ENCODE results near the gene LDLRAD4.
A peak's percentile ranks its signal among the peaks of the same experiment; 100 is the strongest.

LDLRAD4 gene

DNA sequence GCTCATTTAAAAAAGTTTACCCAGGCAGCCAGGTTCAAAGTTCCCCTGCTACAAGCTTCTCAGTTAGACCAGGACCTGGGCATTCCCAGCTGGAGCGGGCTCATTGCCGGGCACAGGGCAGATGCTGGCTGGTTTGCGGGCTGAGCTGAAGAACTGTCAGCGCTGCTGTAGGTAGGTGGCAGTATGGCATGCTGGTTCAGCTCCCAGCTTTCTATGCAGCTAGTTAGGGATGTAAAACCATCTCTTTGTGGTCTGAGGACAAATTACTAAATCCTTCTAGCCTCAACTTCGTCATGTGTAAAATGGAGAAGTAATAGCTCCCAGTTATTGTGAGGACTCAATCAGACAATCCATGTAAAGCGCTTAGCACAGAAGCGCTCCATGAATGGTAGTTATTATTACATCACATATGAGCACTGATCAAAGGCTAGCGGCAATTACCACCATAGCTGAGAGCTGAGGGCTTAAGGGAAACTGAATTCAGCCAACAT, 2.4 kb upstream of the LDLRAD4 start:
- FAIRE-seq, result no peak
- no peak for TF ChIP-seq POLR2A (IDR thresholded peaks at IDR 0.05; ENCODE audit: low read depth, low read length)
- DNase-seq (ENCODE audit: insufficient read length, low spot score), result peak; percentile 51

- FAIRE-seq (no peak), DNase-seq (ENCODE audit: insufficient read length, low spot score) (no peak)
- no peak for TF ChIP-seq POLR2A (IDR thresholded peaks at IDR 0.05; ENCODE audit: low read depth, low read length)
These were observed 1.7 kb upstream of the LDLRAD4 start for GRCh38 chr18:13216711-13217465.

DNA sequence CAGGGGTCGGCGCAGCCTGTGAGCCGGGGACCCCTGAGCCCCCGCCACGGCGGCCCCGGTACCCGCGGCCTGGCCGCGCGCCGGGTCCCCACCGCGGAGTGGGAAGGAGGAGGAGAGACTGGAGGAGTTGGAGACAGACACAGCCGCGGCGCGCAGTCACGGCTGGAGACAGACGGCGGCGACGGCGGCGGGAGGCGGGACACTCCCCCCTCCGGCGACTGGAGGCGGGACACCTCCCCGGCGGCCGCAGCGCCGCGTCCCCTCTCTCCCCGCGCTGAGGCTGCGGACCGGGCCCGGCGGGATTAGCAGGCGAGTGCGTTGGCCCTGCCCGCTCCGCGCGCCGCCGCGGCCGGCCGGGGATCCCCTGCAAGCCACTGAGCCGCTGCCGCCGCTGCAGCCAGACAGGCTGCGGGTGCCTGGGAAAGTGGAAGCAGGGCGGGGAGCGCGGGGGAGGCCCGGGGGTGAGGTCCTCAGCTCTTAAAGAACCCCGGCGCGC, 1.0 kb upstream of the LDLRAD4 start:
- DNase-seq (ENCODE audit: insufficient read length, low spot score) (peak; percentile 23), FAIRE-seq (no peak)
- TF ChIP-seq POLR2A (IDR thresholded peaks at IDR 0.05; ENCODE audit: low read depth, low read length), result no peak; the same call in 1 of the 2 replicates

GRCh38 chr18:13217971-13218367, 591 bp upstream of the LDLRAD4 start:
- no peak for TF ChIP-seq POLR2A (IDR thresholded peaks at IDR 0.05; ENCODE audit: low read depth, low read length)
- DNase-seq (ENCODE audit: insufficient read length, low spot score) (no peak), FAIRE-seq (no peak)

- DNase-seq (ENCODE audit: insufficient read length, low spot score) (no peak), FAIRE-seq (no peak)
- TF ChIP-seq POLR2A (IDR thresholded peaks at IDR 0.05; ENCODE audit: low read depth, low read length), result no peak
These were observed 437 bp downstream of the LDLRAD4 start for GRCh38 chr18:13218997-13219396.

DNA sequence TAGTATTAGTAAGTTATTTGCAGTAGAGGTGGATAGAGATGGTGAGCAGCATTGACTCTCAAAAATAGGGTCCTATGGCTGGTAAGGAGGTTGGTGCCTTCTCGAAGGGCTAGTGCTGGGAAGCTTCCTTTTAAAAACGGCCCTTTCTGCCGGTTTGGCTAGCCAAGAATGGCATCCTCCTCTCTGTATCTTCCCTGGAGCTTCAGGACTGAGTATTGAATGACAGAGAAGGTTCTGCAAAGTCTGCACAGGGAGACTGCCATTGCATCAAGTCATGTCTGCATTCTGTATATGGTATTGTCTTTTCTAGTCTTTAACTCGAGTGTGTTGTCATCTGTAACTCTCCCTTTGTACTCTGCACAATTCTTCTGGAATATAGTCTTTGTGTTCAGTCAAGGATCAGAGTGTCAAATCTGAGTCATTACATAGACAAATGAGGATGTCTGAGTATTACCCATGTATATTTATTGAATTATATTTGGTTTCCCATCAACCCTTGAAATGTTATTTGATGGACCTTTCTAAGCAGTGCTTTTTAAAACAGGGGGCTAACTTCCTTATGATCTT, 1.1 kb downstream of the LDLRAD4 start:
- no peak for DNase-seq (ENCODE audit: insufficient read length, low spot score)
- TF ChIP-seq POLR2A (IDR thresholded peaks at IDR 0.05; ENCODE audit: low read depth, low read length), result no peak
- FAIRE-seq, result no peak

GRCh38 chr18:13220361-13220991, 1.9 kb downstream of the LDLRAD4 start:
- DNase-seq (ENCODE audit: insufficient read length, low spot score) (no peak), FAIRE-seq (no peak)
- TF ChIP-seq POLR2A (IDR thresholded peaks at IDR 0.05; ENCODE audit: low read depth, low read length), result no peak

DNA sequence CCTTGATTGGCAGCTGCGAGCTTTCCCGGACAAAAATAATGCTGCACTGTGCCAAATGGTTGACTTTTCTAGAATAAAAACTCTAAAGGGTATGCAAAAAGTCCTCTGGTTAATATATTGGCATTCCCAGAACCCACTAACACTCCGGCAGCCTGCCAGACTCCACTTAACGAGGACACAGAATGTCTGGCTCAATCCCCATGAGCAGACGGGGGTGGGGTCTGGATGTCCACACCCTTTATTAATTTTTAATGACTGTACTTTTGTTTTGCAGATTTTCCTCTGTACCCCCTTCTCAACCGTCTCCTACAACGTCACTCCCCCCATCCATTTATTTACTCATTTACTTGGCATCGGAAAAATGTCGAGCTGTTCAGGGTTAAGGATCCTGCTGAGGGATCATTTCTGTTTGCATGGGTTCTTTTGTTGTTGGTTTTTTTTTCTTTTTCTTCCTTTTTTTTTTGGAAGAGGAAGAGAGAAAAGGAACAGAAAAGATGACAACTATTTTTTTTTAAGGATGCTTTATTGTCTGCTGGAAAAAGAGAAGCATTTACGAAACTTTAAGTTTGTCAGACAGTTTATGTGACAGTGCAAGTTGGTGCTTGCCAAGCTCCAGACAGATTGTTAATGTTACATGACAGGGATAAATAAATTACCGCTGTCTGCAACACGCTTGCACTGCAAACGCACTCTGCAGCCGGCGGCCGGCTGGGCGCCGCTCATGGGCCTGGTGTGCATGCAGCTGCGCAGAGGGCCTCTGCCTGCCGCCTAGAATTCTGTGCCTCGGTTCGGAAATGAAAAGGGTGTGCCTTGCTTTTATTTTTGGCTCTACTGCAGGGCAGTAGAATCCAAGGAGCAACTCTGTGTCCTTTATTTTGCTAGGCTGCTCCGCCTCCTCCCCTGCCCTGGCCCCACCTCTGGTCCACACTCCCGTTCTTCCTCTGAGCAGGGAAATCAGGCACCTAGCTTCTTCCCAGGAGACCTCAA, 3.6 kb downstream of the LDLRAD4 start:
- DNase-seq (ENCODE audit: insufficient read length, low spot score) (no peak), FAIRE-seq (no peak)
- TF ChIP-seq POLR2A (IDR thresholded peaks at IDR 0.05; ENCODE audit: low read depth, low read length), result no peak

DNA sequence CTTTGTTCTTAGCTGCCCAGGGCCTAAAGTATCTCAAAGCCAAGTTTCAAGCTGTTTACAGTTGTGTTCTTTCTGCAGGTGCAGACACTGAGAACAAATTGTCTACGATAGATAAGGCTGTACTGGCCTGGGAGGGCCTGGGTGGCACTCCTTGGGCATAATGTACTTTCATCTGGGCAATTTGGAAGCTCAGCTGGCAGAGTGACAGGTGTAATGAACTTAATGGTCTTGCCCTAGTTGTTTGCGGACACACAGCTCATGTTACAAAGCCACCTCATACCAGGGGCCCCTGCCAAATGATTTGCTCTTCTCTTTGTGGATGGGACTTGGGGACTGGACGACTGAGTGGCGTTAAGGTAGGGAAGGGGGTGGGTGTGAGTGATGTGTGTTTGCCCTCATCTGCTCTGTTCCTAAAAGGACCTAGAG, 4.3 kb downstream of the LDLRAD4 start:
- TF ChIP-seq POLR2A (IDR thresholded peaks at IDR 0.05; ENCODE audit: low read depth, low read length), result no peak
- FAIRE-seq, result no peak
- DNase-seq (ENCODE audit: insufficient read length, low spot score), result no peak

DNA sequence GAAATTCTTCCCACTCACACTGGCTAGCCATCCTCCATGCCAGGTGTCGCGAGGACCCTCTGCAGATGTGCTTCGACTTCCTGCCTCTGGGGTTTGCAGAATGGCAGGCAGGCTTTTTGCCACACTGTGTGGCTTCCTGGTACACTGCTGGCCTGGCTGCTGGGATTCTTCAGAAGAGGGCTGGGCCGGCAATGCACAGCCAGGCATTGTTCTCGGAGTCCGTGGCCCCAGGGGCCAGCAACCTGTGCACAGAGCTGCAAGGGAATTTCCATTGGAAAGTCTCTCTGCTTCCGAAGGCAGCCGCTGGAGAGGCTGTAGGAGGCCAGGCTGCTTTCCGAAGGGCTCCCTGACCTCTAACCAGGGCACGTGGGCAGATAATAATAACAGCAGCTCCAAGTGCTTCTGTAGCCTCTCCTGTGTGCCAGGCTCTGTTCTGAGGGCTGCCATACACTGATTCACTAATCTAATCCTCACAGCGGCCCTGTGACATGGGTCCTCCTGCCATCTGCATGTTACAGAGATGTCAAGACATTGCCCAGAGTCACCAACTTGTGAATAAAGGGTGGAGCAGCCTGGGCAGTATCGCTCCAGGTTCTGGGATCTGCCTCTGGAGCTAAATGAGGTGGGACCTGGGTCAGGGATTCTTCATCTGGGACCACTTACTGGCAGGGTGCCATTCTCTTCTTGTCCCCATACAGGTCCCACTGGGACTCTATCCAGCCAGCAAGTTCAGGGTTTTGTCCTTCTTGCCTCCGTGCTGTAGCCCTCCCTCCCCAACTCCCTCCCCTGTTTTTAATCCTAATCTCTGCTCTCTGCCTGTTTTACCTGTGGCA, 5.0 kb downstream of the LDLRAD4 start:
- TF ChIP-seq POLR2A (IDR thresholded peaks at IDR 0.05; ENCODE audit: low read depth, low read length), result no peak
- DNase-seq (ENCODE audit: insufficient read length, low spot score) (no peak), FAIRE-seq (no peak)

DNA sequence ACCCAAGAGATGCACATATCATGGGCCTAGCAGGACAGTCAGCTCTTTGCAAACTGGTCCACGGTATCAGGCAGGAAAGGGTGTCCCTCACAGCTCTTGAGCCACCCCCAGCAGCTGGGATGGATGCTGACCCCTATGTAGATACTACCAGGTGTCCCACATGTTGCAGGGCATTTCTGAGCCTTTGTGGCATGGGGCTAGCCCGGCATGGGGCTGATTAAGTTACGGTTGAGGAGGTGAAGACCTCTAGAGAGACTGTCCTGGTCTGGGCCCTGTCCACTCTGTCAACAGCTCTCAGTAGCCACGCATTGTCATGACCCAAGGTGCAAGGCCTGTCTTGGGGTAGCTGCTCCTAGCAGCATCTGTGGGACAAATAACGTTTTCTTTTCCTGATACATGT, 6.7 kb downstream of the LDLRAD4 start:
- no peak for FAIRE-seq
- no peak for TF ChIP-seq POLR2A (IDR thresholded peaks at IDR 0.05; ENCODE audit: low read depth, low read length)
- DNase-seq (ENCODE audit: insufficient read length, low spot score), result no peak

DNA sequence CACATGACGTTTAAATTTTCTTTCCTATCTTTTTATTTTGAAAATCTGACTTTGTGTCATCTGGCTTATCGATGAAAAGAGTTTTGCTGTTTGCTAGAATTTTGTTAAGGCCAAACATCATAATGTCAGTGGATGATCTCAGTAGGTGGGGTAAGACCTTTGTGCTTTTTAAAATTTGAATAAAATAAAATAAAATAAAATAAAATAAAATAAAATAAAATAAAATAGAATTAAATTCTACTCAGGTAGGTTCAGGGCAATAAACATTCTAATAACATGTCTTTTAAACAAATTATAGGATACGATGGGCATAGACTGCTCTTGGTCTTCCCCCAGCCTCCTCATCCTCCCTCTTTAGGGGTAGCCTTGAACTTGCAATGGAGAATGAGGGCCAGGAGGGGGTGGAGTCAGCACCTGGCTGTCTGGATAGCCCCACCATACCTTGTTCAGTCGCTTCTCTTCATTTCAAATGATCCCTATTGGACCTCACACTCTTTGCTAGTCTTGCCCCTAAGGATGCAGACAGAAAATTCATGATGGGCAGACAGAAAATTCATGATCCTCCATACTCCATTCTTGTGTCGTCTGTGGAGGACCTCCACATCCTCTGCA, 8.1 kb downstream of the LDLRAD4 start:
- no peak for TF ChIP-seq POLR2A (IDR thresholded peaks at IDR 0.05; ENCODE audit: low read depth, low read length)
- FAIRE-seq, result no peak
- DNase-seq (ENCODE audit: insufficient read length, low spot score), result no peak

All from H54 (cell line).